HG03521 (cell line): Measurements from ENCODE around the gene TRIOBP.

Experiments used
- ATAC-seq: cut with Tn5 transposase; IDR thresholded peaks from one replicate; pipeline ENCODE4 v1.9.1; 2021; ENCODE audit warnings: mild to moderate bottlenecking, moderate library complexity; ENCODE audit not compliant: unreplicated experiment

The TRIOBP gene

GRCh38 chr22:37665487-37665886 lies 31.4 kb upstream of the TRIOBP start:
- ATAC-seq = no peak

GRCh38 chr22:37669586-37669985 lies 27.3 kb upstream of the TRIOBP start:
- ATAC-seq = no peak

GRCh38 chr22:37672206-37672919 lies 24.5 kb upstream of the TRIOBP start:
- ATAC-seq = no peak

- ATAC-seq = no peak
These were observed 23.9 kb upstream of the TRIOBP start for GRCh38 chr22:37672920-37673455.

GRCh38 chr22:37674248-37674647 lies 22.6 kb upstream of the TRIOBP start:
- ATAC-seq = no peak

- peak; percentile 35 for ATAC-seq
These were observed 21.6 kb upstream of the TRIOBP start, which contains the start of gene LGALS1 for GRCh38 chr22:37674951-37675929. Gene LGALS1 (plus strand): TSS chr22:37675636. CDS start chr22:37675703, 67 bp downstream.

- no peak for ATAC-seq
These were observed 20.7 kb upstream of the TRIOBP start for GRCh38 chr22:37675930-37676735.

GRCh38 chr22:37676736-37677492 lies 19.9 kb upstream of the TRIOBP start:
- peak; percentile 46 for ATAC-seq

GRCh38 chr22:37677493-37677974 lies 19.3 kb upstream of the TRIOBP start:
- ATAC-seq = no peak

- ATAC-seq = no peak
These were observed 18.5 kb upstream of the TRIOBP start for GRCh38 chr22:37678372-37678771.

GRCh38 chr22:37679670-37680069 lies 17.2 kb upstream of the TRIOBP start:
- ATAC-seq = no peak

- ATAC-seq = no peak
These were observed 16.5 kb upstream of the TRIOBP start for GRCh38 chr22:37680191-37680851.

- no peak for ATAC-seq
These were observed 15.8 kb upstream of the TRIOBP start for GRCh38 chr22:37681001-37681424.

GRCh38 chr22:37681556-37682049 lies 15.2 kb upstream of the TRIOBP start:
- ATAC-seq = no peak

GRCh38 chr22:37684803-37685615 lies 11.8 kb upstream of the TRIOBP start:
- ATAC-seq = no peak

- ATAC-seq = peak; percentile 65
These were observed 10.6 kb upstream of the TRIOBP start, which contains the start of gene NOL12 for GRCh38 chr22:37686002-37686982. Gene NOL12 (plus strand): TSS chr22:37686343. CDS start chr22:37686393, 50 bp downstream.

GRCh38 chr22:37690407-37690806 lies 6.4 kb upstream of the TRIOBP start:
- ATAC-seq = no peak
